Astrocyte of the cerebellum (primary cell): ENCODE results near the gene ZBTB8A.
"Not testable (repeated sequence)": the region's sequence is repeated elsewhere in the genome, so short reads cannot be mapped to it uniquely, and the experiment has no call there.

Experiments used
- DNase-seq: peaks from one replicate; pipeline ENCODE4 v3.0.0-alpha.2; 2011; ENCODE audit warnings: low read depth
- H3K4me3 ChIP-seq: 2 replicates; pipeline ENCODE4 v1.5.1; 2011; ENCODE audit warnings: mild to moderate bottlenecking, low read depth, low read length, moderate library complexity
- CTCF ChIP-seq: IDR thresholded peaks from 2 replicates; pipeline ENCODE4 v1.5.1; 2012; ENCODE audit warnings: low read length, low read depth, moderate library complexity, mild to moderate bottlenecking; ENCODE audit errors: missing control alignments
- in situ Hi-C: cut with HindIII; loops from 2 replicates; pipeline ENCODE4 v1.10.0; 2017; ENCODE audit warnings: low sequenced_read_pairs

ZBTB8A gene

DNA sequence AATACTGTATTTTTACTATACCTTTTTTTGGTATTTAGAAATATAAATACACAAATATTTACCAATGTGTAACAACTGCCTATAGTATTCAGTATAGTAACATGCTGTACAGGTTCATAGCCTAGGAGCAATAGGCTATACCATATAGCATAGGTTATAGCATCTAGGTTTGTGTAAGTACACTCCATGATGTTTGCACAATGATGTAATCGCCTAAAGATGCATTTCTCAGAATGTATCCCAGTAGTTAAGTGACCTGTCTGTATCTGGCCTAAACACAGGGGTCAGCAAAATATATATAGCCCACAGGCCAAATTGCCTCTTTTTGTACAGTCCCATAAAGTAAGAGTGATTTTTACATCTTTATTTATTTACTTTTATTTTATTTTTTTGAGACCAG lies 86.9 kb downstream of the ZBTB8A start:
- TF ChIP-seq CTCF, result no peak
- in situ Hi-C loops, result no loop called here
- no peak overlapping the region for H3K4me3 ChIP-seq
- DNase-seq, result no peak

GRCh38 chr1:32627596-32628162 lies 88.5 kb downstream of the ZBTB8A start:
- DNase-seq, result no peak
- in situ Hi-C loops, result no loop called here
- no peak overlapping the region for H3K4me3 ChIP-seq
- no peak for TF ChIP-seq CTCF

GRCh38 chr1:32630173-32630572 lies 90.9 kb downstream of the ZBTB8A start:
- H3K4me3 ChIP-seq, in situ Hi-C loops, DNase-seq: not testable (repeated sequence)

- no peak for TF ChIP-seq CTCF
- in situ Hi-C loops, result no loop called here
Observed at GRCh38 chr1:32632829-32633228, 93.6 kb downstream of the ZBTB8A start.

DNA sequence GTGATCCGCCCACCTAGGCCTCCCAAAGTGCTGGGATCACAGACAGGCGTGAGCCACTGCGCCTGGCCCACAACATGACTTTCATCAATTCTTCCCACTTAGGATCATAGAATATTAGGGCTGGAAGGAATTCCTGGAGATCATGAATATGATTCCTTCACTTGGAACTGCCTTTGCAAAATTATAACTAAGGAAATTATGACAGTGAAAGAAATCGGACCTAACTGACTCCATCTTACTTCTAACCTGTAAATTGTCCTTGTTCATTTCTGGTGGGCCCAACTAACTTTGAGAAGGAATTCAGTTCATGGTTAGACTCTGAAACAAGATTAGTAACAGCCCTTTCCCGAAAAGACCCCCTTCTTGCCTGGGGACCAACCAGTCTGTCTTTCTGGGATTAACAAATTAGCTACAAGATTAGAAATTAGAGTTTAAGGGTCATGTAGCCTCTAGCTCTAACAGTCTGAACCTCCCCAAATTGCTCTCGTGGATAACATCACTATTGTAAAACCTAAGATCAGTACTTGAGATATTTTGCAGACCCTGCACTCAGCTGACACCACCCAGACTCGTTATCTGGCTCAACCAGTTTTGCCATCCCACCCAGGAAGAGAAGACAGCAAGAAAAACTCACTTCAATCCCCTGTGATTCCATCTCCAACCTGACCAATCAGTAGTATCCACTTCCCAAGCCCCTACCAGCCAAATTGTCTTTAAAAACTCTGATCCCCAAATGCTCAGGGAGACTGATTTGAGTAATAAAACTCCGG lies 96.5 kb downstream of the ZBTB8A start:
- no peak overlapping the region for H3K4me3 ChIP-seq
- TF ChIP-seq CTCF, result no peak
- in situ Hi-C loops, result no loop called here
- DNase-seq, result no peak

More at GRCh38 chr1:32632829-32633228, 93.6 kb downstream of the ZBTB8A start:
- H3K4me3 ChIP-seq, result no peak overlapping the region
- DNase-seq, result no peak

DNA sequence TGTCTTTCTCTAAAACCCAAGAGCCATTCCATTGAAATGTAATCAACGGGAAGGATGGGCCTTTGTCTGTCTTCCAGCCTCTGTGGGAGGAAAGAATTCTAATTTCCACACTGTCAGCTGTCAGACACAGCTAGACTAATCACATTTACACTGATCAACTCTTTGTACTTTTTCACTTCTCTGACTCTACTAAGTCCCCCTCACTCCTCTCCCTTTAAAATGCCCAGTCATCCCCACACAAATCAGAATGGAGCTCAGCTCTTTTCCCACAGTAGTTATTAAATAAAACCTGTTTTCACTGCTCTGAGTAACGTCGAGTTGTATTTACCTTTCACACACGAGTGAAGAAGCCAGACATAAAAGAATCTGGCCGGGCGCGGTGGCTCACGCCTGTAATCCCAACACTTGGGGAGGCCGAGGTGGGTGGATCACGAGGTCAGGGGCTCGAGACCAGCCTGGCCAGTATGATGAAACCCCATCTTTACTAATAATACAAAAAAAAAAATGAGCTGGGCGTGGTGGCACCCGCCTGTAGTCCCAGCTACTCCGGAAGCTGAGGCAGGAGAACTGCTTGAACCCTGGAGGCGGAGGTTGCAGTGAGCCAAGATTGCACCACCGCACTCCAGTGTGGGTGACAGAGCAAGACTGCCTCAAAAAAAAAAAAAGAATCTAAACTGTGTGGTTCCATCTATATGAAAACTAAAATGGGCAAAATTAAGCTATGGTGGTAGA lies 97.9 kb downstream of the ZBTB8A start:
- no peak for DNase-seq
- TF ChIP-seq CTCF, result no peak
- in situ Hi-C loops, result no loop called here
- no peak overlapping the region for H3K4me3 ChIP-seq
